Pancreas (tissue), 10 donors: ENCODE data around the gene KSR1. TPM values are rescaled to one million over a fixed set of nuclear protein-coding genes. Genes with fewer than 3 reads are reported as not detected.
"Not testable (repeated sequence)": the region's sequence is repeated elsewhere in the genome, so short reads cannot be mapped to it uniquely, and the experiment has no call there.

Source experiments
- ATAC-seq, 4 donors: fragments of 200-7000 bp; cut with Tn5 transposase; one replicate each; pipeline versions ENCODE4 v1.8.0 to v1.9.1; 2020; ENCODE audit warnings: mild to moderate bottlenecking in 4 of 4, moderate library complexity in 4 of 4
- DNase-seq, 6 donors: peaks; one replicate each; pipeline ENCODE4 v3.0.0-alpha.2; 2020
- FAIRE-seq: peaks from 2 replicates; lab custom pipeline; 2012; peaks lifted over from hg19 to GRCh38; lab: Jason Lieb, UNC
- H3K27ac ChIP-seq, 4 donors: fragments of 200-600 bp; sonication (generic); 1 replicate in 3 of 4; 2 replicates in 1 of 4; pipeline versions ENCODE4 v1.5.0 to v1.8.0; 2020
- H3K27me3 ChIP-seq, 4 donors: fragments of 200-600 bp; one replicate each; pipeline ENCODE4 v1.8.0; 2021
- H3K36me3 ChIP-seq, 3 donors: fragments of 200-600 bp; sonication (generic) in 1 of 3; one replicate each; pipeline versions ENCODE4 v1.5.0 to v1.8.0; 2020 to 2021
- H3K4me1 ChIP-seq, 3 donors: fragments of 200-600 bp; one replicate each; pipeline ENCODE4 v1.8.0; 2021
- H3K4me3 ChIP-seq, 4 donors: fragments of 200-600 bp; sonication (generic) in 2 of 4; one replicate each; pipeline versions ENCODE4 v1.5.0 to v1.8.0; 2020 to 2021
- H3K9me3 ChIP-seq, 4 donors: fragments of 200-600 bp; one replicate each; pipeline ENCODE4 v1.8.0; 2021
- CTCF ChIP-seq, 4 donors: fragments of 200-600 bp; sonication (generic) in 3 of 4; IDR thresholded peaks; one replicate each; pipeline versions ENCODE4 v1.5.0 to v1.8.0; 2021; ENCODE audit warnings: antibody characterized with exemption in 4 of 4
- WGBS, 2 donors: extraction: QIAGEN DNeasy Blood & Tissue Kit; methylation state at CpG; one replicate each; pipeline ENCODE4 v1.1.7; 2013; 5-methylcytosine and 5-hydroxymethylcytosine counted together
- intact Hi-C, 3 donors: fragments of 100-400 bp; cut with DNase I; formaldehyde crosslinking; loops; one replicate each; pipeline versions ENCODE4 v1.11.1 to v1.14.2; 2022
- polyA plus RNA-seq, 2 donors: library from polyadenylated mRNA; stranded (reverse); fragments of 200-250 nt; gene quantifications; one replicate each; pipeline ENCODE4 v1.2.3, GENCODE V29; 2013
- total RNA-seq, 6 donors: library from RNA; stranded (reverse); fragmentation: NEBNext Ultra II Directional in 4 of 6; extraction: Animal tissue kit (Norgen Biotek cat#: 25700) in 4 of 6; gene quantifications; one replicate each; pipeline versions ENCODE4 v1.2.1 to v1.2.4, GENCODE V29; 2021 to 2023
- donor health status: healthy with polysubstance abuse.
- donor health status: DM: no; HTN: no; CAD: no; lungs with moderate emphysema.
- donor health status: DM: no; HTN: no; CAD: no.
- donor health status: control.
- donor health status: control.
- donor health status: Bipolar disorder and iron deficiency.
- donor health status: DM: yes; HTN: yes; CAD: no.
- donor health status: DM: no; HTN: no; CAD: no.
- donor health status: DM: no; HTN: no; CAD: no.
- donor health status: DM: yes; HTN: yes; CAD: no.

The KSR1 gene
- total and polyA plus RNA-seq, 8 donors, result 68.2 to 139 (median 103) TPM

- no peaks in the 10 kb centered on the region for H3K9me3 ChIP-seq
- H3K4me3 ChIP-seq, result no peak overlapping the region
- 82 to 92% methylated on average over 6 to 7 of the region's 8 CpGs for WGBS, 2 donors
- H3K36me3 ChIP-seq, result no peaks in the 10 kb centered on the region
- DNase-seq (peak in 1 of 6 donors; percentile 49), ATAC-seq (no peak), FAIRE-seq (no peak)
- no peaks in the 10 kb centered on the region for H3K27me3 ChIP-seq
- H3K27ac ChIP-seq, result no peak overlapping the region
- TF ChIP-seq CTCF (IDR thresholded peaks at IDR 0.05), result no peak
- no peaks in the 10 kb centered on the region for H3K4me1 ChIP-seq
- intact Hi-C loops, result no loop called here
Measured at GRCh38 chr17:27424941-27425340, 31.3 kb upstream of the KSR1 start.

GRCh38 chr17:27425571-27425970 is 30.7 kb upstream of the KSR1 start:
- H3K4me3 ChIP-seq, intact Hi-C loops, H3K27me3 ChIP-seq, FAIRE-seq, ATAC-seq, H3K27ac ChIP-seq, H3K9me3 ChIP-seq, H3K4me1 ChIP-seq, H3K36me3 ChIP-seq: not testable (repeated sequence)
- 83 to 98% methylated on average over 5 to 6 of the region's 6 CpGs for WGBS, 2 donors
- DNase-seq, result peak in 1 of 6 donors; percentile 37

- Histone ChIP-seq H3K27ac (no peak overlapping the region), H3K27me3 (no peaks in the 10 kb centered on the region), H3K4me3 (no peak overlapping the region), H3K4me1 (no peaks in the 10 kb centered on the region), H3K36me3 (no peaks in the 10 kb centered on the region), H3K9me3 (no peaks in the 10 kb centered on the region)
- no peak for FAIRE-seq
- WGBS, 2 donors, result 83 to 84% methylated on average over 3 of the region's 3 CpGs
- no peak for TF ChIP-seq CTCF (IDR thresholded peaks at IDR 0.05)
- no peak for ATAC-seq
- intact Hi-C loops, result no loop called here
- no peak for DNase-seq
Measured at GRCh38 chr17:27425991-27426390, 30.3 kb upstream of the KSR1 start.

GRCh38 chr17:27426471-27426870 is 29.8 kb upstream of the KSR1 start:
- H3K27ac ChIP-seq, H3K9me3 ChIP-seq, ATAC-seq, H3K36me3 ChIP-seq, DNase-seq, intact Hi-C loops, H3K4me1 ChIP-seq, H3K27me3 ChIP-seq, FAIRE-seq, H3K4me3 ChIP-seq: not testable (repeated sequence)
- 77 to 81% methylated on average over 3 of the region's 3 CpGs for WGBS, 2 donors

GRCh38 chr17:27427166-27427862 is 28.9 kb upstream of the KSR1 start:
- H3K36me3 ChIP-seq, H3K27me3 ChIP-seq, ATAC-seq, H3K4me1 ChIP-seq, H3K9me3 ChIP-seq, DNase-seq, H3K27ac ChIP-seq, FAIRE-seq, H3K4me3 ChIP-seq, intact Hi-C loops: not testable (repeated sequence)
- whole genome bisulfite sequencing, 2 donors, result 83 to 95% methylated on average over 4 of the region's 5 CpGs

GRCh38 chr17:27428781-27429505 is 27.3 kb upstream of the KSR1 start:
- Histone ChIP-seq H3K4me3 (no peak overlapping the region), H3K9me3 (no peaks in the 10 kb centered on the region), H3K27ac (no peak overlapping the region), H3K27me3 (no peaks in the 10 kb centered on the region), H3K4me1 (no peaks in the 10 kb centered on the region), H3K36me3 (no peaks in the 10 kb centered on the region)
- peak in 1 of 6 donors; percentile 64 for DNase-seq
- no peak for FAIRE-seq
- TF ChIP-seq CTCF (IDR thresholded peaks at IDR 0.05), result no peak
- no peak for ATAC-seq
- 84 to 93% methylated on average over 9 of the region's 9 CpGs for WGBS, 2 donors
- intact Hi-C loops, result no loop called here
